Esophagus squamous epithelium (tissue), 4 donors: ENCODE results near the gene OBP2B.

Experiments
- CTCF ChIP-seq, 6 experiments: fragments of 450-650 bp in 4 of 6; fragments of 200-600 bp in 2 of 6; sonication (generic) in 2 of 6; IDR thresholded peaks; one replicate each; pipeline ENCODE4 v1.5.1; 2016 to 2019; ENCODE audit warnings: antibody characterized with exemption in 6 of 6, mild to moderate bottlenecking in 4 of 6, moderate library complexity in 4 of 6
- POLR2A ChIP-seq, 4 donors: fragments of 450-650 bp; IDR thresholded peaks; one replicate each; pipeline ENCODE4 v1.6.1; 2017; ENCODE audit warnings: antibody characterized with exemption in 4 of 4, mild to moderate bottlenecking in 4 of 4, moderate library complexity in 3 of 4

GRCh38 chr9:133207540-133208170 lies 1.4 kb downstream of the OBP2B start:
- TF ChIP-seq POLR2A (IDR thresholded peaks at IDR 0.05), result no peak
- no peak for TF ChIP-seq CTCF (IDR thresholded peaks at IDR 0.05)
